SK-N-SH (cell line): Measurements from ENCODE around the gene KIZ. TPM values are rescaled to one million over a fixed set of nuclear protein-coding genes. Genes with fewer than 3 reads are reported as not detected.

Experiments
- CTCF ChIA-PET: fragments of 300-600, 350-600 bp; formaldehyde crosslinking; extraction: SDS; loops from one replicate; lab custom pipeline; 2021; lab: Yijun Ruan, JAX
- POLR2A ChIA-PET: fragments of 350-600 bp; sonication (Branson Sonifier 250); formaldehyde crosslinking; extraction: SDS; loops from one replicate; lab custom pipeline; 2020; ENCODE audit warnings: antibody characterized with exemption, inconsistent platforms; lab: Yijun Ruan, JAX
- DNase-seq: peaks from one replicate; pipeline ENCODE4 v3.0.0; 2012
- H2AFZ ChIP-seq: fragments of 200-600 bp; sonication (generic); 2 replicates; pipeline ENCODE4 v1.8.1; 2016; ENCODE audit warnings: antibody characterized with exemption, mild to moderate bottlenecking, low read depth
- H3F3A ChIP-seq: fragments of 200-600 bp; sonication (generic); replicated peaks from 2 replicates; pipeline ENCODE3; 2016; ENCODE audit warnings: antibody characterized with exemption, mild to moderate bottlenecking; ENCODE audit not compliant: insufficient read depth
- H3K27ac ChIP-seq, 2 experiments: fragments of 200-500 bp in 1 of 2; fragments of 200-600 bp in 1 of 2; sonication (Bioruptor generic) in 1 of 2; sonication (generic), shearing (Covaris generic) in 1 of 2; 2 replicates each; pipeline versions ENCODE4 v1.5.1 to v1.6.1; 2014 to 2016; ENCODE audit warnings: low read depth in 2 of 2, inconsistent platforms in 1 of 2, low read length in 1 of 2, mild to moderate bottlenecking in 1 of 2, mixed read lengths in 1 of 2
- H3K27me3 ChIP-seq: fragments of 200-600 bp; sonication (generic), shearing (Covaris generic); 2 replicates; pipeline ENCODE4 v1.6.1; 2016; ENCODE audit warnings: mixed run types; ENCODE audit not compliant: insufficient read depth
- H3K36me3 ChIP-seq, 2 experiments: fragments of 200-500 bp in 1 of 2; fragments of 200-600 bp in 1 of 2; sonication (Bioruptor generic) in 1 of 2; sonication (generic) in 1 of 2; replicated peaks in 1 of 2; 2 replicates each; pipeline versions ENCODE3 to v1.5.1; 2014 to 2016; ENCODE audit warnings: low read length in 1 of 2, mild to moderate bottlenecking in 1 of 2; ENCODE audit not compliant: insufficient read depth in 2 of 2, control insufficient read depth in 1 of 2
- H3K4me1 ChIP-seq, 2 experiments: fragments of 200-500 bp in 1 of 2; fragments of 200-600 bp in 1 of 2; sonication (Bioruptor generic) in 1 of 2; sonication (generic), shearing (Covaris generic) in 1 of 2; 2 replicates each; pipeline versions ENCODE4 v1.5.1 to v1.6.1; 2014 to 2016; ENCODE audit warnings: low read depth in 1 of 2, low read length in 1 of 2, mixed run types in 1 of 2; ENCODE audit not compliant: insufficient read depth in 2 of 2, control insufficient read depth in 1 of 2
- H3K4me2 ChIP-seq: fragments of 200-600 bp; sonication (generic), shearing (Covaris generic); 2 replicates; pipeline ENCODE4 v1.6.1; 2017; ENCODE audit warnings: mixed run types
- H3K4me3 ChIP-seq, 2 experiments: fragments of 200-500 bp in 1 of 2; fragments of 200-600 bp in 1 of 2; sonication (Bioruptor generic) in 1 of 2; sonication (generic), shearing (Covaris generic) in 1 of 2; 2 replicates each; pipeline versions ENCODE4 v1.5.1 to v1.8.1; 2014 to 2016; ENCODE audit warnings: low read depth in 2 of 2, inconsistent platforms in 1 of 2, low read length in 1 of 2, mild to moderate bottlenecking in 1 of 2, mixed read lengths in 1 of 2, moderate library complexity in 1 of 2
- H3K79me2 ChIP-seq: fragments of 200-600 bp; sonication (generic); 2 replicates; pipeline ENCODE4 v1.8.1; 2017; ENCODE audit warnings: mild to moderate bottlenecking; ENCODE audit not compliant: insufficient read depth
- H3K9ac ChIP-seq: fragments of 200-600 bp; sonication (generic); 2 replicates; pipeline ENCODE4 v1.6.1; 2017; ENCODE audit warnings: mixed run types
- H3K9me2 ChIP-seq: fragments of 200-600 bp; sonication (generic); 2 replicates; pipeline ENCODE4 v1.6.1; 2017; ENCODE audit warnings: mixed run types
- H3K9me3 ChIP-seq: fragments of 200-600 bp; sonication (generic); 2 replicates; pipeline ENCODE4 v1.6.1; 2017; ENCODE audit warnings: mixed run types, mild to moderate bottlenecking, moderate library complexity
- H4K20me1 ChIP-seq: fragments of 200-600 bp; sonication (generic); 2 replicates; pipeline ENCODE4 v1.6.1; 2017; ENCODE audit warnings: mild to moderate bottlenecking, mixed run types; ENCODE audit not compliant: insufficient read depth
- ELF1 ChIP-seq: IDR thresholded peaks from 2 replicates; pipeline ENCODE4 v1.4.0; 2012
- EP300 ChIP-seq, 2 experiments: IDR thresholded peaks; 2 replicates each; pipeline versions ENCODE4 v1.4.0 to v1.6.1; 2012; ENCODE audit warnings: borderline replicate concordance in 1 of 2, low read depth in 1 of 2, low read length in 1 of 2
- FOSL2 ChIP-seq: IDR thresholded peaks from 2 replicates; pipeline ENCODE4 v1.4.0; 2012; ENCODE audit warnings: low read depth, mild to moderate bottlenecking, moderate library complexity, borderline replicate concordance
- GABPA ChIP-seq: IDR thresholded peaks from 2 replicates; pipeline ENCODE4 v1.4.0; 2012; ENCODE audit warnings: low read depth, mild to moderate bottlenecking
- GATA2 ChIP-seq: sonication (generic); formaldehyde crosslinking; IDR thresholded peaks from 2 replicates; pipeline ENCODE4 v1.5.0; 2020; ENCODE audit warnings: mild to moderate bottlenecking, missing genetic modification reagents
- JUND ChIP-seq: IDR thresholded peaks from 2 replicates; pipeline ENCODE4 v1.4.0; 2012
- MEF2A ChIP-seq: IDR thresholded peaks from 2 replicates; pipeline ENCODE4 v1.4.0; 2012; ENCODE audit warnings: low read depth, borderline replicate concordance
- MXI1 ChIP-seq: IDR thresholded peaks from 2 replicates; pipeline ENCODE4 v1.6.1; 2012; ENCODE audit warnings: mild to moderate bottlenecking, low read depth, low read length, improper control_type of control experiment
- NRF1 ChIP-seq: IDR thresholded peaks from 2 replicates; pipeline ENCODE4 v1.6.1; 2012; ENCODE audit warnings: low read depth, mild to moderate bottlenecking, low read length
- POLR2AphosphoS5 ChIP-seq: IDR thresholded peaks from 2 replicates; pipeline ENCODE4 v1.6.1; 2012; ENCODE audit warnings: low read depth, low read length
- RAD21 ChIP-seq: IDR thresholded peaks from 2 replicates; pipeline ENCODE4 v1.6.1; 2012; ENCODE audit warnings: mild to moderate bottlenecking, low read length
- RCOR1 ChIP-seq: fragments of 150-350 bp; IDR thresholded peaks from 2 replicates; pipeline ENCODE4 v1.6.1; 2017; ENCODE audit warnings: antibody characterized with exemption, low read length
- RFX5 ChIP-seq: IDR thresholded peaks from 2 replicates; pipeline ENCODE4 v1.6.1; 2012; ENCODE audit warnings: mild to moderate bottlenecking, improper control_type of control experiment, low read length
- RXRA ChIP-seq: IDR thresholded peaks from 2 replicates; pipeline ENCODE4 v1.4.0; 2012; ENCODE audit warnings: low read depth, mild to moderate bottlenecking, borderline replicate concordance
- SIN3A ChIP-seq: IDR thresholded peaks from 2 replicates; pipeline ENCODE4 v1.6.1; 2012; ENCODE audit warnings: low read depth, mild to moderate bottlenecking, low read length, moderate library complexity, borderline replicate concordance
- SMC3 ChIP-seq: IDR thresholded peaks from 2 replicates; pipeline ENCODE4 v1.6.1; 2012; ENCODE audit warnings: low read depth, low read length, improper control_type of control experiment
- YY1 ChIP-seq: IDR thresholded peaks from 2 replicates; pipeline ENCODE4 v1.4.0; 2012; ENCODE audit warnings: low read depth, mild to moderate bottlenecking
- ZBTB33 ChIP-seq: IDR thresholded peaks from 2 replicates; pipeline ENCODE4 v1.4.0; 2012; ENCODE audit warnings: low read depth, borderline replicate concordance
- WGBS: methylation state at CpG from one replicate; pipeline ENCODE4 v1.1.6; 2017; ENCODE audit warnings: low lambda C conversion rate; 5-methylcytosine and 5-hydroxymethylcytosine counted together
- polyA plus RNA-seq, 3 experiments: library from polyadenylated mRNA; depleted of rRNA; stranded (reverse); fragments of >200 nt; gene quantifications; 2 replicates each; pipeline ENCODE4 v1.2.3, GENCODE V29; 2012
- TF ChIP-seq, protein P1 (sequence below): fragments of 150-350 bp; IDR thresholded peaks from 2 replicates; pipeline ENCODE4 v1.6.1; 2017; ENCODE audit warnings: antibody characterized with exemption, low read length, low read depth, borderline replicate concordance
- TF ChIP-seq, protein P2 (sequence below): IDR thresholded peaks from 2 replicates; pipeline ENCODE4; 2012

The KIZ gene
- polyA plus RNA-seq, 1 of the 3 experiments (the other 2 are of a cell fraction) = 3.9 TPM

- 49% methylated on average over 2 of the region's 2 CpGs for WGBS
- CTCF ChIA-PET = interaction anchor here (1.3 kb wide), 1 partner anchor 44 kb away, joined by 3 read pairs; no protein-coding TSS in a partner anchor
- H3K9me3 ChIP-seq = no peaks in the 10 kb centered on the region
Observed at GRCh38 chr20:21154692-21155091, 28.8 kb downstream of the KIZ start.

GRCh38 chr20:21155268-21155667 lies 29.4 kb downstream of the KIZ start:
- H3K9me2 ChIP-seq = no peaks in the 10 kb centered on the region
- no peak overlapping the region for H2AFZ ChIP-seq
- no peak overlapping the region for H3K4me2 ChIP-seq
- WGBS = 93% methylated on average over 5 of the region's 5 CpGs
- CTCF ChIA-PET = interaction anchor here (1.3 kb wide), 1 partner anchor 45 kb away, joined by 3 read pairs; no protein-coding TSS in a partner anchor
- DNase-seq = no peak
- no peak overlapping the region for H3K27ac ChIP-seq
- H4K20me1 ChIP-seq = no peaks in the 10 kb centered on the region
- POLR2A ChIA-PET = no interaction called here
- TF ChIP-seq ELF1 (no peak), SIN3A (no peak), NRF1 (no peak), JUND (no peak), RXRA (no peak), POLR2AphosphoS5 (no peak), RFX5 (no peak), SMC3 (no peak), YY1 (no peak), GATA2 (CRISPR knock-in tag) (no peak), FOSL2 (no peak)
- TF ChIP-seq, protein P1, sequence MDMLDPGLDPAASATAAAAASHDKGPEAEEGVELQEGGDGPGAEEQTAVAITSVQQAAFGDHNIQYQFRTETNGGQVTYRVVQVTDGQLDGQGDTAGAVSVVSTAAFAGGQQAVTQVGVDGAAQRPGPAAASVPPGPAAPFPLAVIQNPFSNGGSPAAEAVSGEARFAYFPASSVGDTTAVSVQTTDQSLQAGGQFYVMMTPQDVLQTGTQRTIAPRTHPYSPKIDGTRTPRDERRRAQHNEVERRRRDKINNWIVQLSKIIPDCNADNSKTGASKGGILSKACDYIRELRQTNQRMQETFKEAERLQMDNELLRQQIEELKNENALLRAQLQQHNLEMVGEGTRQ = no peak
- TF ChIP-seq, all 33 proteins: peak for 0
- Histone ChIP-seq H3K27me3 (no peaks in the 10 kb centered on the region), H3K9me3 (no peaks in the 10 kb centered on the region), H3K4me1 (no peaks in the 10 kb centered on the region), H3F3A (no peaks in the 10 kb centered on the region), H3K36me3 (no peaks in the 10 kb centered on the region), H3K9ac (no peak overlapping the region), H3K79me2 (no peaks in the 10 kb centered on the region), H3K4me3 (no peak overlapping the region)

More at GRCh38 chr20:21154692-21155091, 28.8 kb downstream of the KIZ start:
- H3K4me1 ChIP-seq = no peaks in the 10 kb centered on the region
- TF ChIP-seq ZBTB33 (no peak), RAD21 (no peak), SIN3A (no peak), GABPA (no peak), JUND (no peak), MXI1 (no peak), ELF1 (no peak), RCOR1 (no peak), NRF1 (no peak), POLR2AphosphoS5 (no peak), MEF2A (no peak), RXRA (no peak), SMC3 (no peak), EP300 (IDR thresholded peaks at IDR 0.05; ENCODE audit: borderline replicate concordance in 1 of 2, low read depth in 1 of 2, low read length in 1 of 2) (no peak)
- TF ChIP-seq, protein P1 = no peak
- TF ChIP-seq, protein P2, sequence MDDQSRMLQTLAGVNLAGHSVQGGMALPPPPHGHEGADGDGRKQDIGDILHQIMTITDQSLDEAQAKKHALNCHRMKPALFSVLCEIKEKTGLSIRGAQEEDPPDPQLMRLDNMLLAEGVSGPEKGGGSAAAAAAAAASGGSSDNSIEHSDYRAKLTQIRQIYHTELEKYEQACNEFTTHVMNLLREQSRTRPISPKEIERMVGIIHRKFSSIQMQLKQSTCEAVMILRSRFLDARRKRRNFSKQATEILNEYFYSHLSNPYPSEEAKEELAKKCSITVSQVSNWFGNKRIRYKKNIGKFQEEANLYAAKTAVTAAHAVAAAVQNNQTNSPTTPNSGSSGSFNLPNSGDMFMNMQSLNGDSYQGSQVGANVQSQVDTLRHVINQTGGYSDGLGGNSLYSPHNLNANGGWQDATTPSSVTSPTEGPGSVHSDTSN = no peak
- TF ChIP-seq, all 33 proteins: peak for 0
- H4K20me1 ChIP-seq = no peaks in the 10 kb centered on the region
- POLR2A ChIA-PET = no interaction called here
- H3K9me2 ChIP-seq = no peaks in the 10 kb centered on the region
- H3F3A ChIP-seq = no peaks in the 10 kb centered on the region
- H3K36me3 ChIP-seq = no peaks in the 10 kb centered on the region
- no peaks in the 10 kb centered on the region for H3K27me3 ChIP-seq
- no peak overlapping the region for H3K4me2 ChIP-seq
- no peak overlapping the region for H3K9ac ChIP-seq
- no peak for DNase-seq
- H3K27ac ChIP-seq = no peak overlapping the region
- H3K79me2 ChIP-seq = no peaks in the 10 kb centered on the region
- no peak overlapping the region for H2AFZ ChIP-seq
- no peak overlapping the region for H3K4me3 ChIP-seq
